Liver (tissue), 3 donors: Measurements from ENCODE around the gene PIEZO1.

ENCODE experiments used
- CTCF ChIP-seq: fragments of 150-350 bp; IDR thresholded peaks from 2 replicates; pipeline ENCODE4 v1.5.1; 2017; ENCODE audit warnings: improper control_type of control experiment, low read depth, low read length; ENCODE audit not compliant: missing input control
- EGR1 ChIP-seq, 2 donors: IDR thresholded peaks; 2 replicates each; pipeline ENCODE4 v1.6.1; 2016 to 2018; ENCODE audit warnings: antibody characterized with exemption in 2 of 2, low read depth in 2 of 2
- GABPA ChIP-seq, 2 donors: IDR thresholded peaks in 1 of 2; conservative IDR thresholded peaks in 1 of 2; 2 replicates each; pipeline ENCODE4 v1.6.1; 2016; ENCODE audit warnings: antibody characterized with exemption in 2 of 2, mild to moderate bottlenecking in 1 of 2, moderate library complexity in 1 of 2
- HNF4G ChIP-seq: IDR thresholded peaks from 2 replicates; pipeline ENCODE4 v1.6.1; 2016; ENCODE audit warnings: antibody characterized with exemption
- JUND ChIP-seq, 2 donors: IDR thresholded peaks; 2 replicates each; pipeline ENCODE4 v1.6.1; 2016; ENCODE audit warnings: antibody characterized with exemption in 2 of 2
- MAX ChIP-seq: IDR thresholded peaks from 2 replicates; pipeline ENCODE4 v1.6.1; 2016; ENCODE audit warnings: antibody characterized with exemption
- NR2F2 ChIP-seq: IDR thresholded peaks from 2 replicates; pipeline ENCODE4 v1.6.1; 2016; ENCODE audit warnings: antibody characterized with exemption
- RAD21 ChIP-seq, 2 donors: IDR thresholded peaks; 2 replicates each; pipeline ENCODE4 v1.6.1; 2016; ENCODE audit warnings: antibody characterized with exemption in 2 of 2, mild to moderate bottlenecking in 2 of 2
- REST ChIP-seq: IDR thresholded peaks from 2 replicates; pipeline ENCODE4 v1.6.1; 2016; ENCODE audit warnings: antibody characterized with exemption, mild to moderate bottlenecking
- RXRA ChIP-seq, 2 donors: IDR thresholded peaks; 2 replicates each; pipeline ENCODE4 v1.6.1; 2017 to 2018; ENCODE audit warnings: antibody characterized with exemption in 2 of 2, mild to moderate bottlenecking in 1 of 2
- SP1 ChIP-seq: IDR thresholded peaks from 2 replicates; pipeline ENCODE4 v1.6.1; 2018; ENCODE audit warnings: antibody characterized with exemption, mild to moderate bottlenecking
- TAF1 ChIP-seq: conservative IDR thresholded peaks from 2 replicates; pipeline ENCODE4 v1.6.1; 2016; ENCODE audit warnings: antibody characterized with exemption, mild to moderate bottlenecking
- YY1 ChIP-seq: IDR thresholded peaks from 2 replicates; pipeline ENCODE4 v1.6.1; 2016; ENCODE audit warnings: antibody characterized with exemption, mild to moderate bottlenecking
- ZBTB33 ChIP-seq: IDR thresholded peaks from 2 replicates; pipeline ENCODE4 v1.6.1; 2016; ENCODE audit warnings: antibody characterized with exemption
- donor health status: healthy.
- donor health status: healthy.

GRCh38 chr16:88681709-88682451 is 103.1 kb downstream of the PIEZO1 start:
- TF ChIP-seq MAX, result no peak
- no peak for TF ChIP-seq CTCF
- TF ChIP-seq GABPA (IDR thresholded peaks at IDR 0.05 in 1 of 2, conservative IDR thresholded peaks at IDR 0.05 in 1 of 2), result no peak
- no peak for TF ChIP-seq RAD21 (IDR thresholded peaks at IDR 0.05)
- no peak for TF ChIP-seq JUND (IDR thresholded peaks at IDR 0.05)
- TF ChIP-seq TAF1, result no peak
- TF ChIP-seq EGR1 (IDR thresholded peaks at IDR 0.05; ENCODE audit: low read depth in 2 of 2), result no peak
- TF ChIP-seq HNF4G, result no peak
- TF ChIP-seq REST, result no peak
- TF ChIP-seq YY1, result no peak
- TF ChIP-seq RXRA (IDR thresholded peaks at IDR 0.05), result no peak
- no peak for TF ChIP-seq ZBTB33
- TF ChIP-seq SP1, result no peak
- no peak for TF ChIP-seq NR2F2
